IMR-90 (cell line): ENCODE data around the gene IRX1. TPM values are rescaled to one million over a fixed set of nuclear protein-coding genes. Genes with fewer than 3 reads are reported as not detected.

Experiments used
- ATAC-seq: fragments of 200-7000 bp; cut with Tn5 transposase; 2 replicates; pipeline ENCODE4 v1.9.1; 2020; ENCODE audit warnings: low read depth, mild to moderate bottlenecking, moderate library complexity
- BruUV-seq: library from RNA; stranded (reverse); fragments of 400-500 nt; replicated peaks from 2 replicates; lab custom pipeline; 2021; lab: Mats Ljungman, UMichigan
- CTCF ChIA-PET: fragments of 300-600 bp; formaldehyde crosslinking; extraction: SDS; loops from one replicate; lab custom pipeline; 2021; ENCODE audit warnings: antibody characterized with exemption; lab: Yijun Ruan, JAX
- POLR2A ChIA-PET: fragments of 300-600 bp; sonication (Branson Sonifier 250); formaldehyde crosslinking; loops from one replicate; lab custom pipeline; 2022; ENCODE audit warnings: antibody characterized with exemption; ENCODE audit not compliant: unreplicated experiment; lab: Charles Lee
- DNase-seq: peaks from one replicate; pipeline ENCODE4 v3.0.0; 2013
- H2AFZ ChIP-seq: replicated peaks from 2 replicates; pipeline ENCODE3; 2013; ENCODE audit warnings: low read length, mild to moderate bottlenecking; ENCODE audit not compliant: poor library complexity
- H2AK5ac ChIP-seq: 2 replicates; pipeline ENCODE4 v1.6.1; 2013; ENCODE audit warnings: low read depth, low read length, inconsistent platforms
- H2AK9ac ChIP-seq: replicated peaks from 2 replicates; pipeline ENCODE3; 2013; ENCODE audit warnings: mild to moderate bottlenecking, low read depth, low read length, moderate library complexity; ENCODE audit not compliant: poor library complexity
- H2BK120ac ChIP-seq: 2 replicates; pipeline ENCODE4 v1.6.1; 2013; ENCODE audit warnings: low read depth, low read length, inconsistent platforms
- H2BK15ac ChIP-seq: 3 replicates; pipeline ENCODE4 v1.6.1; 2013; ENCODE audit warnings: low read depth, low read length, inconsistent platforms
- H2BK20ac ChIP-seq: 2 replicates; pipeline ENCODE4 v1.6.1; 2013; ENCODE audit warnings: low read depth, mild to moderate bottlenecking, inconsistent platforms, low read length, moderate library complexity
- H2BK5ac ChIP-seq: 2 replicates; pipeline ENCODE4 v1.6.1; 2013; ENCODE audit warnings: mild to moderate bottlenecking, low read depth, low read length, inconsistent platforms; ENCODE audit not compliant: poor library complexity, severe bottlenecking
- H3K14ac ChIP-seq: replicated peaks from 2 replicates; pipeline ENCODE4 v1.6.1; 2013; ENCODE audit warnings: low read depth, low read length, inconsistent platforms
- H3K18ac ChIP-seq: 2 replicates; pipeline ENCODE4 v1.6.1; 2013; ENCODE audit warnings: low read depth, low read length, control low read depth
- H3K23ac ChIP-seq: 2 replicates; pipeline ENCODE4 v1.6.1; 2013; ENCODE audit warnings: low read depth, low read length, inconsistent platforms
- H3K27ac ChIP-seq: 2 replicates; pipeline ENCODE4 v1.5.1; 2013; ENCODE audit warnings: mild to moderate bottlenecking, control low read depth, low read length; ENCODE audit not compliant: insufficient read depth
- H3K27me3 ChIP-seq: 2 replicates; pipeline ENCODE4 v1.6.1; 2013; ENCODE audit warnings: low read length; ENCODE audit not compliant: control insufficient read depth, insufficient read depth
- H3K36me3 ChIP-seq: 2 replicates; pipeline ENCODE4 v1.6.1; 2013; ENCODE audit warnings: low read length, mixed read lengths; ENCODE audit not compliant: control insufficient read depth, insufficient read depth
- H3K4ac ChIP-seq: 2 replicates; pipeline ENCODE4 v1.6.1; 2013; ENCODE audit warnings: low read depth, low read length, inconsistent platforms
- H3K4me1 ChIP-seq: 2 replicates; pipeline ENCODE4 v1.6.1; 2013; ENCODE audit warnings: low read length, mixed read lengths; ENCODE audit not compliant: control insufficient read depth, insufficient read depth
- H3K4me2 ChIP-seq: 2 replicates; pipeline ENCODE4 v1.6.1; 2013; ENCODE audit warnings: low read depth, mild to moderate bottlenecking, control low read depth, low read length, moderate library complexity
- H3K4me3 ChIP-seq: 2 replicates; pipeline ENCODE4 v1.5.1; 2013; ENCODE audit warnings: low read depth, mild to moderate bottlenecking, control low read depth, low read length, moderate library complexity; ENCODE audit not compliant: insufficient read depth
- H3K56ac ChIP-seq: 2 replicates; pipeline ENCODE4 v1.6.1; 2013; ENCODE audit warnings: low read length, inconsistent platforms; ENCODE audit not compliant: insufficient read depth; ENCODE audit errors: extremely low read depth
- H3K79me1 ChIP-seq, 2 experiments: 2 replicates each; pipeline ENCODE4 v1.6.1; 2013; ENCODE audit warnings: low read length in 2 of 2, inconsistent platforms in 1 of 2, low read depth in 1 of 2
- H3K9ac ChIP-seq: 2 replicates; pipeline ENCODE4 v1.6.1; 2013; ENCODE audit warnings: low read depth, low read length, control low read depth
- H3K9me1 ChIP-seq: 2 replicates; pipeline ENCODE4 v1.6.1; 2013; ENCODE audit warnings: low read length, inconsistent platforms; ENCODE audit not compliant: insufficient read depth
- H3K9me3 ChIP-seq: 2 replicates; pipeline ENCODE4 v1.6.1; 2013; ENCODE audit warnings: low read length; ENCODE audit not compliant: control insufficient read depth, insufficient read depth
- H4K20me1 ChIP-seq: 2 replicates; pipeline ENCODE4 v1.6.1; 2013; ENCODE audit warnings: low read length, inconsistent platforms; ENCODE audit not compliant: insufficient read depth
- H4K5ac ChIP-seq: 2 replicates; pipeline ENCODE4 v1.6.1; 2013; ENCODE audit warnings: mild to moderate bottlenecking, low read depth, low read length, control low read depth
- H4K8ac ChIP-seq, 2 experiments: 2 replicates each; pipeline ENCODE4 v1.6.1; 2013; ENCODE audit warnings: low read depth in 2 of 2, low read length in 2 of 2, control low read depth in 1 of 2, inconsistent platforms in 1 of 2
- H4K91ac ChIP-seq: 2 replicates; pipeline ENCODE4 v1.6.1; 2013; ENCODE audit warnings: low read depth, low read length, inconsistent platforms; ENCODE audit not compliant: insufficient read depth
- BHLHE40 ChIP-seq: fragments of 150-350 bp; IDR thresholded peaks from 2 replicates; pipeline ENCODE4 v1.6.1; 2016; ENCODE audit warnings: mild to moderate bottlenecking, low read depth, low read length
- CEBPB ChIP-seq: IDR thresholded peaks from 2 replicates; pipeline ENCODE4 v1.6.1; 2012; ENCODE audit warnings: low read depth, low read length, improper control_type of control experiment
- MAFK ChIP-seq: IDR thresholded peaks from 2 replicates; pipeline ENCODE4 v1.6.1; 2012; ENCODE audit warnings: low read depth, low read length, improper control_type of control experiment
- MXI1 ChIP-seq: IDR thresholded peaks from 2 replicates; pipeline ENCODE4 v1.6.1; 2012; ENCODE audit warnings: low read depth, mild to moderate bottlenecking, low read length, moderate library complexity, borderline replicate concordance
- NFE2L2 ChIP-seq: fragments of 150-350 bp; IDR thresholded peaks from 2 replicates; pipeline ENCODE4 v1.6.1; 2016; ENCODE audit warnings: low read depth, mild to moderate bottlenecking, low read length
- POLR2A ChIP-seq: IDR thresholded peaks from 2 replicates; pipeline ENCODE4 v1.6.1; 2012; ENCODE audit warnings: mild to moderate bottlenecking, low read depth, low read length
- RFX5 ChIP-seq: IDR thresholded peaks from 2 replicates; pipeline ENCODE4 v1.8.0; 2012; ENCODE audit warnings: low read depth, mild to moderate bottlenecking, low read length, moderate library complexity
- SMC3 ChIP-seq: fragments of 150-350 bp; IDR thresholded peaks from 2 replicates; pipeline ENCODE4 v1.6.1; 2016; ENCODE audit warnings: low read depth, mild to moderate bottlenecking, antibody characterized with exemption, low read length, moderate library complexity
- WGBS, 2 experiments: methylation state at CpG; one replicate each; pipeline versions ENCODE4 v1.1.5 to v1.1.7; 2013; ENCODE audit warnings: missing lambda C conversion rate in 2 of 2; ENCODE audit not compliant: insufficient read length in 1 of 2; ENCODE audit errors: extremely low coverage in 2 of 2; 5-methylcytosine and 5-hydroxymethylcytosine counted together
- dilution Hi-C: fragments of 300-500 bp; cut with HindIII; formaldehyde crosslinking; loops from one replicate; pipeline ENCODE4 v1.14.3; 2018; ENCODE audit warnings: low sequenced_read_pairs; ENCODE audit not compliant: unreplicated experiment
- in situ Hi-C: fragments of 300-500 bp; cut with MboI; formaldehyde crosslinking; loops from 3 replicates; pipeline ENCODE4 v1.14.3; 2019; ENCODE audit warnings: low sequenced_read_pairs, inconsistent platforms, mixed read lengths
- intact Hi-C: fragments of 100-400 bp; cut with micrococcal nuclease; formaldehyde crosslinking; loops from 2 replicates; pipeline ENCODE4 v1.10.0; 2022
- polyA plus RNA-seq, 3 experiments: library from polyadenylated mRNA; depleted of rRNA; stranded (reverse); fragments of >200 nt; gene quantifications; 2 replicates each; pipeline ENCODE4 v1.2.3, GENCODE V29; 2012; ENCODE audit warnings: low replicate concordance in 1 of 3
- total RNA-seq: library from RNA; depleted of rRNA; stranded (reverse); fragments of >200 nt; gene quantifications from 2 replicates; pipeline ENCODE4 v1.2.3, GENCODE V29; 2012

Gene IRX1
- total and polyA plus RNA-seq, 2 of the 4 experiments (the other 2 are of a cell fraction), result not detected

GRCh38 chr5:3650320-3650719, 54.7 kb downstream of the IRX1 start:
- Histone ChIP-seq H4K8ac (no peak overlapping the region), H3K27ac (no peak overlapping the region), H3K9ac (no peak overlapping the region), H2BK120ac (no peak overlapping the region), H4K91ac (no peak overlapping the region), H3K9me1 (no peaks in the 10 kb centered on the region), H3K9me3 (peaks cover 32% of the 10 kb centered on the region), H3K4me1 (no peaks in the 10 kb centered on the region), H3K36me3 (no peaks in the 10 kb centered on the region), H2BK5ac (no peak overlapping the region), H3K4me3 (no peak overlapping the region), H3K4me2 (no peak overlapping the region), H2AK5ac (no peak overlapping the region), H3K18ac (no peak overlapping the region), H3K79me1 (no peaks in the 10 kb centered on the region), H4K20me1 (no peaks in the 10 kb centered on the region), H3K23ac (no peak overlapping the region), H2BK20ac (no peak overlapping the region), H4K5ac (no peak overlapping the region), H3K14ac (no peak overlapping the region), H3K4ac (no peak overlapping the region), H3K56ac (no peak overlapping the region), H2BK15ac (no peak overlapping the region), H2AK9ac (no peak overlapping the region), H2AFZ (no peak overlapping the region), H3K27me3 (no peaks in the 10 kb centered on the region)
- in situ Hi-C loops, result no loop called here
- POLR2A ChIA-PET, result interaction anchor here (0.6 kb wide), 1 partner anchor 11 kb away, joined by 3 read pairs; no protein-coding TSS in a partner anchor
- TF ChIP-seq MAFK, result no peak
- TF ChIP-seq RFX5, result no peak
- TF ChIP-seq CEBPB, result no peak
- TF ChIP-seq SMC3, result no peak
- no peak for TF ChIP-seq POLR2A
- no peak for TF ChIP-seq BHLHE40
- no peak for TF ChIP-seq MXI1
- no peak for TF ChIP-seq NFE2L2
- intact Hi-C loops, result no loop called here
- CTCF ChIA-PET, result no interaction called here
- BruUV-seq, result no TSS peak
- no peak for DNase-seq
- WGBS, 2 experiments, result no CpG with 5 or more reads among the region's 2 CpGs
- ATAC-seq, result no peak
- dilution Hi-C loops, result no loop called here
